ENCODE measurements around the gene ADAMTS17. TPM values are rescaled to one million over a fixed set of nuclear protein-coding genes. Genes with fewer than 3 reads are reported as not detected.

Gene ADAMTS17
- total RNA-seq, 1 donor from 2014 or later, result 0.06 TPM

GRCh38 chr15:100140527-100141308 is 201.1 kb downstream of the ADAMTS17 start:
- no peak for DNase-seq (ENCODE audit: low read depth)
- TF ChIP-seq CTCF (conservative IDR thresholded peaks at IDR 0.05; ENCODE audit: low read depth, low read length), result no peak
- H3K4me3 ChIP-seq (ENCODE audit: low read depth, low read length), result no peak overlapping the region

- no peak overlapping the region for H3K4me3 ChIP-seq (ENCODE audit: low read depth, low read length)
- TF ChIP-seq CTCF (conservative IDR thresholded peaks at IDR 0.05; ENCODE audit: low read depth, low read length), result no peak
- DNase-seq (ENCODE audit: low read depth), result no peak
Observed at GRCh38 chr15:100134586-100134985, 207.2 kb downstream of the ADAMTS17 start.

- no peak overlapping the region for H3K4me3 ChIP-seq (ENCODE audit: low read depth, low read length)
- TF ChIP-seq CTCF (conservative IDR thresholded peaks at IDR 0.05; ENCODE audit: low read depth, low read length), result no peak
- no peak for DNase-seq (ENCODE audit: low read depth)
Observed at GRCh38 chr15:100134089-100134583, 207.6 kb downstream of the ADAMTS17 start.

- H3K4me3 ChIP-seq (ENCODE audit: low read depth, low read length), result no peak overlapping the region
- no peak for TF ChIP-seq CTCF (conservative IDR thresholded peaks at IDR 0.05; ENCODE audit: low read depth, low read length)
- no peak for DNase-seq (ENCODE audit: low read depth)
Observed at GRCh38 chr15:100133001-100133400, 208.8 kb downstream of the ADAMTS17 start.

GRCh38 chr15:100132309-100132708 is 209.5 kb downstream of the ADAMTS17 start:
- no peak for DNase-seq (ENCODE audit: low read depth)
- TF ChIP-seq CTCF (conservative IDR thresholded peaks at IDR 0.05; ENCODE audit: low read depth, low read length), result no peak
- H3K4me3 ChIP-seq (ENCODE audit: low read depth, low read length), result no peak overlapping the region

GRCh38 chr15:100131321-100132224 is 210.2 kb downstream of the ADAMTS17 start:
- TF ChIP-seq CTCF (conservative IDR thresholded peaks at IDR 0.05; ENCODE audit: low read depth, low read length), result peak; percentile 54
- no peak for DNase-seq (ENCODE audit: low read depth)
- H3K4me3 ChIP-seq (ENCODE audit: low read depth, low read length), result peak overlapping the region; percentile 42
